ENCODE measurements around the gene ARHGEF11.

DNA sequence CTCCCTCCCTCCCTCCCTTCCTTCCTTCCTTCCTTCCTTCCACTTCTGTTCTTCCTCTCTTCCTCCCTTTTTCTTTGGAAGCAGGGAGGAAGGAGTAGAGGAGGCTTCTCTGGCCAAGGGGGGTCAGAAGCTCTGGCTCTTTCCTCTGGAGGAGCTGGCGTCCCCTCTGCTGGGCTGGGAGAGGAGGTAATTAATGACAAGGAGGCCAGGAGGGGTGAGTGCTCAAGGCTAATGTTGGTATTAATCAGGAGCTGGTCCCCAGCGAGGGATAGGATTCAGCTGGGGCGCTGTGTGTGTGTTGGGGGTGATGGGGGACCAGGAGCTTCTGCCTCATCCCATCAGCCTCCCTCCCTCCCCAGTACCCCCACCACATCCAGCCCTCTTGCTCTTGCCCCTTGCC is 158.2 kb downstream of the ARHGEF11 start:
- TF ChIP-seq, protein P1, sequence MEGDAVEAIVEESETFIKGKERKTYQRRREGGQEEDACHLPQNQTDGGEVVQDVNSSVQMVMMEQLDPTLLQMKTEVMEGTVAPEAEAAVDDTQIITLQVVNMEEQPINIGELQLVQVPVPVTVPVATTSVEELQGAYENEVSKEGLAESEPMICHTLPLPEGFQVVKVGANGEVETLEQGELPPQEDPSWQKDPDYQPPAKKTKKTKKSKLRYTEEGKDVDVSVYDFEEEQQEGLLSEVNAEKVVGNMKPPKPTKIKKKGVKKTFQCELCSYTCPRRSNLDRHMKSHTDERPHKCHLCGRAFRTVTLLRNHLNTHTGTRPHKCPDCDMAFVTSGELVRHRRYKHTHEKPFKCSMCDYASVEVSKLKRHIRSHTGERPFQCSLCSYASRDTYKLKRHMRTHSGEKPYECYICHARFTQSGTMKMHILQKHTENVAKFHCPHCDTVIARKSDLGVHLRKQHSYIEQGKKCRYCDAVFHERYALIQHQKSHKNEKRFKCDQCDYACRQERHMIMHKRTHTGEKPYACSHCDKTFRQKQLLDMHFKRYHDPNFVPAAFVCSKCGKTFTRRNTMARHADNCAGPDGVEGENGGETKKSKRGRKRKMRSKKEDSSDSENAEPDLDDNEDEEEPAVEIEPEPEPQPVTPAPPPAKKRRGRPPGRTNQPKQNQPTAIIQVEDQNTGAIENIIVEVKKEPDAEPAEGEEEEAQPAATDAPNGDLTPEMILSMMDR (IDR thresholded peaks at IDR 0.05 in 8 of 11, conservative IDR thresholded peaks at IDR 0.05 in 3 of 11), result no peak
- no peak for TF ChIP-seq POLR2AphosphoS5 (IDR thresholded peaks at IDR 0.05)

Data from spleen (tissue), 7 donors.